Neural cell (in vitro differentiated cells): ENCODE data around the gene ADK. TPM values are rescaled to one million over a fixed set of nuclear protein-coding genes. Genes with fewer than 3 reads are reported as not detected.

Experiments
- H2AFZ ChIP-seq: fragments of 200-600, 300-800 bp; sonication (generic), shearing (Covaris generic); 2 replicates; pipeline ENCODE4 v1.6.0; 2014; ENCODE audit warnings: low read depth, mild to moderate bottlenecking, antibody characterized with exemption, low read length, moderate library complexity
- H3F3A ChIP-seq: fragments of 200-600 bp; shearing (Covaris generic); 2 replicates; pipeline ENCODE4 v1.6.1; 2016; ENCODE audit warnings: mild to moderate bottlenecking, moderate library complexity, mixed read lengths, antibody characterized with exemption, low read length; ENCODE audit not compliant: insufficient read depth, poor library complexity, severe bottlenecking
- H3K27ac ChIP-seq: fragments of 200-600, 300-800 bp; sonication (generic), shearing (Covaris generic); 2 replicates; pipeline ENCODE4 v1.5.1; 2014; ENCODE audit warnings: mild to moderate bottlenecking, low read length, moderate library complexity
- H3K27me3 ChIP-seq: fragments of 300-800, 200-600 bp; sonication (generic), shearing (Covaris generic); 2 replicates; pipeline ENCODE4 v1.6.0; 2014; ENCODE audit warnings: mild to moderate bottlenecking, low read depth, low read length, moderate library complexity; ENCODE audit not compliant: insufficient read depth
- H3K36me3 ChIP-seq: fragments of 300-800, 200-600 bp; sonication (generic), shearing (Covaris generic); 2 replicates; pipeline ENCODE4 v1.5.1; 2014; ENCODE audit warnings: mild to moderate bottlenecking, antibody characterized with exemption, low read length, moderate library complexity; ENCODE audit not compliant: insufficient read depth
- H3K4me2 ChIP-seq: fragments of 300-800, 200-600 bp; sonication (generic), shearing (Covaris generic); 2 replicates; pipeline ENCODE4 v1.6.0; 2014; ENCODE audit warnings: mild to moderate bottlenecking, low read length
- H3K4me3 ChIP-seq: fragments of 300-800, 200-600 bp; sonication (generic), shearing (Covaris generic); 2 replicates; pipeline ENCODE4 v1.5.1; 2014; ENCODE audit warnings: mild to moderate bottlenecking, low read length, moderate library complexity
- H3K79me2 ChIP-seq: fragments of 200-600 bp; shearing (Covaris generic); replicated peaks from 2 replicates; pipeline ENCODE4 v1.6.0; 2014; ENCODE audit warnings: mild to moderate bottlenecking, low read length, moderate library complexity; ENCODE audit not compliant: insufficient read depth
- H3K9ac ChIP-seq: fragments of 300-800, 200-600 bp; sonication (generic), shearing (Covaris generic); 2 replicates; pipeline ENCODE4 v1.6.1; 2016; ENCODE audit warnings: mild to moderate bottlenecking, low read length, mixed read lengths
- H3K9me2 ChIP-seq: fragments of 200-600 bp; shearing (Covaris generic); 2 replicates; pipeline ENCODE4 v1.6.1; 2016; ENCODE audit warnings: mild to moderate bottlenecking, low read length, mixed read lengths; ENCODE audit not compliant: insufficient read depth
- H3K9me3 ChIP-seq: fragments of 200-600, 300-800 bp; sonication (generic), shearing (Covaris generic); 2 replicates; pipeline ENCODE4 v1.6.1; 2016; ENCODE audit warnings: mild to moderate bottlenecking, mixed run types, low read length, moderate library complexity, mixed read lengths
- H4K20me1 ChIP-seq: fragments of 200-600 bp; shearing (Covaris generic); 2 replicates; pipeline ENCODE4 v1.6.1; 2016; ENCODE audit warnings: mild to moderate bottlenecking, mixed run types; ENCODE audit not compliant: insufficient read depth
- EP300 ChIP-seq: fragments of 450-650 bp; conservative IDR thresholded peaks from 2 replicates; pipeline ENCODE4 v1.6.1; 2014; ENCODE audit warnings: antibody characterized with exemption, mild to moderate bottlenecking, moderate library complexity; ENCODE audit not compliant: poor library complexity, severe bottlenecking
- EZH2 ChIP-seq: fragments of 200-600, 300-800 bp; shearing (Covaris generic), sonication (generic); IDR thresholded peaks from 2 replicates; pipeline ENCODE4 v1.6.1; 2014; ENCODE audit warnings: antibody characterized with exemption, low read length, borderline replicate concordance, mild to moderate bottlenecking; ENCODE audit not compliant: insufficient read depth, poor library complexity, severe bottlenecking
- MXI1 ChIP-seq: fragments of 450-650 bp; conservative IDR thresholded peaks from 2 replicates; pipeline ENCODE4 v1.6.1; 2014; ENCODE audit warnings: antibody characterized with exemption, mild to moderate bottlenecking; ENCODE audit not compliant: poor library complexity, severe bottlenecking
- POLR2AphosphoS5 ChIP-seq: IDR thresholded peaks from 2 replicates; pipeline ENCODE4 v1.6.1; 2012
- RAD21 ChIP-seq: fragments of 450-650 bp; conservative IDR thresholded peaks from 2 replicates; pipeline ENCODE4 v1.6.1; 2014; ENCODE audit warnings: antibody characterized with exemption, mild to moderate bottlenecking, moderate library complexity
- SMC3 ChIP-seq: fragments of 450-650 bp; conservative IDR thresholded peaks from 2 replicates; pipeline ENCODE4 v1.6.1; 2014; ENCODE audit warnings: antibody characterized with exemption, mild to moderate bottlenecking, moderate library complexity; ENCODE audit not compliant: poor library complexity
- TAF1 ChIP-seq: IDR thresholded peaks from 2 replicates; pipeline ENCODE4 v1.6.1; 2012; ENCODE audit warnings: low read depth
- polyA plus RNA-seq: library from polyadenylated mRNA; depleted of rRNA; stranded (reverse); fragments of >200 nt; gene quantifications from 2 replicates; pipeline ENCODE4 v1.2.3, GENCODE V29; 2014
- TF ChIP-seq, protein P1 (sequence below): IDR thresholded peaks from 2 replicates; pipeline ENCODE4 v1.6.1; 2012; ENCODE audit warnings: borderline replicate concordance
- TF ChIP-seq, protein P2 (sequence below): fragments of 450-650 bp; IDR thresholded peaks from 2 replicates; pipeline ENCODE4 v1.5.1; 2014; ENCODE audit warnings: antibody characterized with exemption, mild to moderate bottlenecking, moderate library complexity; ENCODE audit not compliant: poor library complexity, severe bottlenecking

The ADK gene
- polyA plus RNA-seq, 1 donor from 2014 or later, result 19.5 TPM

DNA sequence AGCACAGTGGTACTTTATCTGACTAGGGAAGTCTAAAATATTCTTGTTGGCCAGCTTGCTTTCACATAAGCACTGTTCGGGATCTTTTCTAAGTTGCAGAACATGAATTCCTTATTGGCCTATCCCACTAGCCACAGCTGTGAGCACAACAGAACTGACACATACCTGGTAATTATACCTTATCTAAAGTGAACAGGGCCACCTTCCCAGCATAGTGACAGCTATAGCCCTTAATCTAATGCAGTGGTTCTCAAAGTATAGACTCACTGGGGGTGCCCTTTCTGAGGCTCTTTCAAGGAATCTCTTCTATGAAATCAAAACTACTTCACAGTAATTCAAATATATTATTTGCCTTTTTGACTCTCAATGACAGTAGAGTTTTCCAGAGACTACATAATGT is 490.6 kb downstream of the ADK start:
- Histone ChIP-seq H3K9ac (no peak overlapping the region), H3K79me2 (no peaks in the 10 kb centered on the region), H3K4me2 (no peak overlapping the region), H2AFZ (no peak overlapping the region), H3K4me3 (no peak overlapping the region), H4K20me1 (no peaks in the 10 kb centered on the region), H3K36me3 (no peaks in the 10 kb centered on the region), H3K27ac (no peak overlapping the region), H3K9me2 (no peaks in the 10 kb centered on the region), H3K27me3 (no peaks in the 10 kb centered on the region), H3K9me3 (no peaks in the 10 kb centered on the region), H3F3A (no peaks in the 10 kb centered on the region)
- TF ChIP-seq POLR2AphosphoS5, result peak; percentile 67
- no peak for TF ChIP-seq MXI1

DNA sequence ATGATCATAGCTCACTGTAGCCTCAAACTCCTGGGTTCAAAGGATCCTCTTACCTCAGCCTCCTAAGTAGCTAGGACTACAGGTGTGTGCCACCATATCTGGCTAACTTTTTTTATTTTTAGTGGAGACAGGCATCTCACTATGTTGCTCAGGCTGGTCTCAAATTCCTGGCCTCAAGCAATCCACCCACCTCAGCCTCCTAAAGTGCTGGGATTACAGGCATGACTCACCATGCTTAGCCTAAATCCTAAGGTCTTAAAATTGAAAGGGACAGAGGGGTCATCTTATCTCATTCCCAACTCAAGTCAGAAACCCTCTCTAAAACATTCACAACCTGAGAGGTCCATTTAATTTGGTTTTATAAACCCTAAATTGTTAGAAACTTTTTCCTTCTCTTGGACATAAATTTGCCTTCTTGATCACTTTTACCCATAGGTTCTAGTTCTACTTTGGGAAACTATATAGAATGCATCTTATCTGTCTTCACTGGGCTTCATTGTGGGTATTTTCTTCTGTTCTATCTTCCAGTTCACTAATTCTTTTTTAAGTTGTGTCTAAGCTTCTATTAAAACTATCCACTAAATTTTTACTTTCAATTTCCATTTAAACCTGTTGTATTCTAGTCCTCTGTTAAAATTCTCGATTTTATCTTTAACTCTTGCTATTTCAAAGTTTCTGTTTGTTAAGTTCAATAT is 492.0 kb downstream of the ADK start:
- Histone ChIP-seq H3K27me3 (no peaks in the 10 kb centered on the region), H3F3A (no peaks in the 10 kb centered on the region), H3K4me2 (no peak overlapping the region), H3K4me3 (no peak overlapping the region), H3K27ac (no peak overlapping the region), H3K36me3 (no peaks in the 10 kb centered on the region), H4K20me1 (no peaks in the 10 kb centered on the region), H3K9me3 (no peaks in the 10 kb centered on the region), H2AFZ (no peak overlapping the region), H3K9ac (no peak overlapping the region), H3K79me2 (no peaks in the 10 kb centered on the region), H3K9me2 (no peaks in the 10 kb centered on the region)
- TF ChIP-seq, protein P1, sequence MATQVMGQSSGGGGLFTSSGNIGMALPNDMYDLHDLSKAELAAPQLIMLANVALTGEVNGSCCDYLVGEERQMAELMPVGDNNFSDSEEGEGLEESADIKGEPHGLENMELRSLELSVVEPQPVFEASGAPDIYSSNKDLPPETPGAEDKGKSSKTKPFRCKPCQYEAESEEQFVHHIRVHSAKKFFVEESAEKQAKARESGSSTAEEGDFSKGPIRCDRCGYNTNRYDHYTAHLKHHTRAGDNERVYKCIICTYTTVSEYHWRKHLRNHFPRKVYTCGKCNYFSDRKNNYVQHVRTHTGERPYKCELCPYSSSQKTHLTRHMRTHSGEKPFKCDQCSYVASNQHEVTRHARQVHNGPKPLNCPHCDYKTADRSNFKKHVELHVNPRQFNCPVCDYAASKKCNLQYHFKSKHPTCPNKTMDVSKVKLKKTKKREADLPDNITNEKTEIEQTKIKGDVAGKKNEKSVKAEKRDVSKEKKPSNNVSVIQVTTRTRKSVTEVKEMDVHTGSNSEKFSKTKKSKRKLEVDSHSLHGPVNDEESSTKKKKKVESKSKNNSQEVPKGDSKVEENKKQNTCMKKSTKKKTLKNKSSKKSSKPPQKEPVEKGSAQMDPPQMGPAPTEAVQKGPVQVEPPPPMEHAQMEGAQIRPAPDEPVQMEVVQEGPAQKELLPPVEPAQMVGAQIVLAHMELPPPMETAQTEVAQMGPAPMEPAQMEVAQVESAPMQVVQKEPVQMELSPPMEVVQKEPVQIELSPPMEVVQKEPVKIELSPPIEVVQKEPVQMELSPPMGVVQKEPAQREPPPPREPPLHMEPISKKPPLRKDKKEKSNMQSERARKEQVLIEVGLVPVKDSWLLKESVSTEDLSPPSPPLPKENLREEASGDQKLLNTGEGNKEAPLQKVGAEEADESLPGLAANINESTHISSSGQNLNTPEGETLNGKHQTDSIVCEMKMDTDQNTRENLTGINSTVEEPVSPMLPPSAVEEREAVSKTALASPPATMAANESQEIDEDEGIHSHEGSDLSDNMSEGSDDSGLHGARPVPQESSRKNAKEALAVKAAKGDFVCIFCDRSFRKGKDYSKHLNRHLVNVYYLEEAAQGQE, result no peak
- TF ChIP-seq POLR2AphosphoS5 (no peak), EP300 (no peak), RAD21 (no peak), TAF1 (no peak), MXI1 (no peak), EZH2 (no peak), SMC3 (no peak)
- TF ChIP-seq, protein P2, sequence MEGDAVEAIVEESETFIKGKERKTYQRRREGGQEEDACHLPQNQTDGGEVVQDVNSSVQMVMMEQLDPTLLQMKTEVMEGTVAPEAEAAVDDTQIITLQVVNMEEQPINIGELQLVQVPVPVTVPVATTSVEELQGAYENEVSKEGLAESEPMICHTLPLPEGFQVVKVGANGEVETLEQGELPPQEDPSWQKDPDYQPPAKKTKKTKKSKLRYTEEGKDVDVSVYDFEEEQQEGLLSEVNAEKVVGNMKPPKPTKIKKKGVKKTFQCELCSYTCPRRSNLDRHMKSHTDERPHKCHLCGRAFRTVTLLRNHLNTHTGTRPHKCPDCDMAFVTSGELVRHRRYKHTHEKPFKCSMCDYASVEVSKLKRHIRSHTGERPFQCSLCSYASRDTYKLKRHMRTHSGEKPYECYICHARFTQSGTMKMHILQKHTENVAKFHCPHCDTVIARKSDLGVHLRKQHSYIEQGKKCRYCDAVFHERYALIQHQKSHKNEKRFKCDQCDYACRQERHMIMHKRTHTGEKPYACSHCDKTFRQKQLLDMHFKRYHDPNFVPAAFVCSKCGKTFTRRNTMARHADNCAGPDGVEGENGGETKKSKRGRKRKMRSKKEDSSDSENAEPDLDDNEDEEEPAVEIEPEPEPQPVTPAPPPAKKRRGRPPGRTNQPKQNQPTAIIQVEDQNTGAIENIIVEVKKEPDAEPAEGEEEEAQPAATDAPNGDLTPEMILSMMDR, result no peak
